ENCODE data around the gene B4GAT1. TPM values are rescaled to one million over a fixed set of nuclear protein-coding genes. Genes with fewer than 3 reads are reported as not detected.

The B4GAT1 gene
- total and polyA plus RNA-seq, 2 of the 13 experiments (the other 11 are each of a cell fraction or from before 2014, with no cell fraction given), result 40.4 to 109 TPM

DNA sequence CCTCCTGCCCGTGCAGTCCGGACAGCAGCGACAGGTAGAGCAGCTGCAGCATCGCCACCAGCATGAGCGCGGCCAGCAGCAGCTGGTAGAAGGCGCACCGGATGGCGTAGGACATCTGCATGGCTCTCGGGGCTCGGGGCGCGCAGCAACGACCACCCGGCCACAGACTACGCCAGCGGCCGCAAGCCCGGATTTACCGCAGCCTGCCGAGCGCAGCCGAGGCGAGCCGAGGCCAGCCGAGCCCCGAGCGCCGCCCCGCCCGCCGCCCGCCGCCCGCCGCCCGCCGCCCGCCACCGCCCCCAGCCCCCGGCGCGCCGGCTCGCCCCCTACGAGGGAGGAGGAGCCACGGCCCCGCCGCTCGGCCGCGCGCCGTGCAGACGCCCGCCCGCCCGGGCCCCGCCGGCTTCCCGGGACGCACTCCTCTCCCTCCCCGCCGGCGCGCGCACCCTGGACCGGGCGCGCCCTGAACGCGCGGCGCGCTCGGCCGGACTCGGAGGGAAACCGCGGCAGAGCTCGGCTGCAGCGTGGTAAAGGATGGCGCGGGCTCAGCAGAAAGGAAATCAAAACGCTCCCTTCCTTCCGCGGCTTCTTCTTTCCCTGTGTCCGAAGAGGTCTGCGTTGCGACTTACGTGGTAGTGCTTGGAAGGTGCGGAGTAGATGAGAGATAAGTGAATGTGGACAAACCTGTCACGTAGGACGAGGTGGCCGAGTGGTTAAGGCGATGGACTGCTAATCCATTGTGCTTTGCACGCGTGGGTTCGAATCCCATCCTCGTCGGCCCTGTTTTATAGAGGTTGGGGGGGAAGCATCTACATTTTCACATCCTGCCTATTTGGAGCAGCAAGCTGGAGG is at the start of gene B4GAT1 (continued):
- TF ChIP-seq, protein P1, sequence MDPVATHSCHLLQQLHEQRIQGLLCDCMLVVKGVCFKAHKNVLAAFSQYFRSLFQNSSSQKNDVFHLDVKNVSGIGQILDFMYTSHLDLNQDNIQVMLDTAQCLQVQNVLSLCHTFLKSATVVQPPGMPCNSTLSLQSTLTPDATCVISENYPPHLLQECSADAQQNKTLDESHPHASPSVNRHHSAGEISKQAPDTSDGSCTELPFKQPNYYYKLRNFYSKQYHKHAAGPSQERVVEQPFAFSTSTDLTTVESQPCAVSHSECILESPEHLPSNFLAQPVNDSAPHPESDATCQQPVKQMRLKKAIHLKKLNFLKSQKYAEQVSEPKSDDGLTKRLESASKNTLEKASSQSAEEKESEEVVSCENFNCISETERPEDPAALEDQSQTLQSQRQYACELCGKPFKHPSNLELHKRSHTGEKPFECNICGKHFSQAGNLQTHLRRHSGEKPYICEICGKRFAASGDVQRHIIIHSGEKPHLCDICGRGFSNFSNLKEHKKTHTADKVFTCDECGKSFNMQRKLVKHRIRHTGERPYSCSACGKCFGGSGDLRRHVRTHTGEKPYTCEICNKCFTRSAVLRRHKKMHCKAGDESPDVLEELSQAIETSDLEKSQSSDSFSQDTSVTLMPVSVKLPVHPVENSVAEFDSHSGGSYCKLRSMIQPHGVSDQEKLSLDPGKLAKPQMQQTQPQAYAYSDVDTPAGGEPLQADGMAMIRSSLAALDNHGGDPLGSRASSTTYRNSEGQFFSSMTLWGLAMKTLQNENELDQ (CRISPR knock-in tag; IDR thresholded peaks at IDR 0.05; ENCODE audit: borderline replicate concordance), result no peak
- TF ChIP-seq ZNF75D (CRISPR knock-in tag; IDR thresholded peaks at IDR 0.05; ENCODE audit: borderline replicate concordance) (no peak), ZNF232 (CRISPR knock-in tag; IDR thresholded peaks at IDR 0.05; ENCODE audit: borderline replicate concordance) (no peak; the same call in 1 of the 2 replicates), ZEB1 (IDR thresholded peaks at IDR 0.05; ENCODE audit: insufficient replicate concordance, low read depth) (no peak), CEBPG (CRISPR knock-in tag; IDR thresholded peaks at IDR 0.05) (no peak), ZNF614 (CRISPR knock-in tag; IDR thresholded peaks at IDR 0.05; ENCODE audit: borderline replicate concordance) (no peak; the same call in 1 of the 2 replicates), HOXA9 (CRISPR knock-in tag; IDR thresholded peaks at IDR 0.05; ENCODE audit: borderline replicate concordance) (no peak; the same call in 1 of the 2 replicates), REL (CRISPR knock-in tag; conservative IDR thresholded peaks at IDR 0.05) (no peak), ESRRA (CRISPR knock-in tag; IDR thresholded peaks at IDR 0.05; ENCODE audit: low read depth) (no peak), TBP (CRISPR knock-in tag; IDR thresholded peaks at IDR 0.05) (no peak), MYNN (CRISPR knock-in tag; IDR thresholded peaks at IDR 0.05; ENCODE audit: low read depth) (no peak), ASH2L (IDR thresholded peaks at IDR 0.05; ENCODE audit: insufficient read length, low read depth, low read length) (peak; percentile 93)
- TF ChIP-seq, protein P2, sequence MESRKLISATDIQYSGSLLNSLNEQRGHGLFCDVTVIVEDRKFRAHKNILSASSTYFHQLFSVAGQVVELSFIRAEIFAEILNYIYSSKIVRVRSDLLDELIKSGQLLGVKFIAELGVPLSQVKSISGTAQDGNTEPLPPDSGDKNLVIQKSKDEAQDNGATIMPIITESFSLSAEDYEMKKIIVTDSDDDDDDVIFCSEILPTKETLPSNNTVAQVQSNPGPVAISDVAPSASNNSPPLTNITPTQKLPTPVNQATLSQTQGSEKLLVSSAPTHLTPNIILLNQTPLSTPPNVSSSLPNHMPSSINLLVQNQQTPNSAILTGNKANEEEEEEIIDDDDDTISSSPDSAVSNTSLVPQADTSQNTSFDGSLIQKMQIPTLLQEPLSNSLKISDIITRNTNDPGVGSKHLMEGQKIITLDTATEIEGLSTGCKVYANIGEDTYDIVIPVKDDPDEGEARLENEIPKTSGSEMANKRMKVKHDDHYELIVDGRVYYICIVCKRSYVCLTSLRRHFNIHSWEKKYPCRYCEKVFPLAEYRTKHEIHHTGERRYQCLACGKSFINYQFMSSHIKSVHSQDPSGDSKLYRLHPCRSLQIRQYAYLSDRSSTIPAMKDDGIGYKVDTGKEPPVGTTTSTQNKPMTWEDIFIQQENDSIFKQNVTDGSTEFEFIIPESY (CRISPR knock-in tag; IDR thresholded peaks at IDR 0.05), result peak; percentile 72
- TF ChIP-seq, protein P3, sequence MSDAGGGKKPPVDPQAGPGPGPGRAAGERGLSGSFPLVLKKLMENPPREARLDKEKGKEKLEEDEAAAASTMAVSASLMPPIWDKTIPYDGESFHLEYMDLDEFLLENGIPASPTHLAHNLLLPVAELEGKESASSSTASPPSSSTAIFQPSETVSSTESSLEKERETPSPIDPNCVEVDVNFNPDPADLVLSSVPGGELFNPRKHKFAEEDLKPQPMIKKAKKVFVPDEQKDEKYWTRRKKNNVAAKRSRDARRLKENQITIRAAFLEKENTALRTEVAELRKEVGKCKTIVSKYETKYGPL (CRISPR knock-in tag; IDR thresholded peaks at IDR 0.05), result no peak
- TF ChIP-seq, protein P4, sequence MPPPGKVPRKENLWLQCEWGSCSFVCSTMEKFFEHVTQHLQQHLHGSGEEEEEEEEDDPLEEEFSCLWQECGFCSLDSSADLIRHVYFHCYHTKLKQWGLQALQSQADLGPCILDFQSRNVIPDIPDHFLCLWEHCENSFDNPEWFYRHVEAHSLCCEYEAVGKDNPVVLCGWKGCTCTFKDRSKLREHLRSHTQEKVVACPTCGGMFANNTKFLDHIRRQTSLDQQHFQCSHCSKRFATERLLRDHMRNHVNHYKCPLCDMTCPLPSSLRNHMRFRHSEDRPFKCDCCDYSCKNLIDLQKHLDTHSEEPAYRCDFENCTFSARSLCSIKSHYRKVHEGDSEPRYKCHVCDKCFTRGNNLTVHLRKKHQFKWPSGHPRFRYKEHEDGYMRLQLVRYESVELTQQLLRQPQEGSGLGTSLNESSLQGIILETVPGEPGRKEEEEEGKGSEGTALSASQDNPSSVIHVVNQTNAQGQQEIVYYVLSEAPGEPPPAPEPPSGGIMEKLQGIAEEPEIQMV (CRISPR knock-in tag; IDR thresholded peaks at IDR 0.05; ENCODE audit: low read depth), result no peak
- TF ChIP-seq, protein P5, sequence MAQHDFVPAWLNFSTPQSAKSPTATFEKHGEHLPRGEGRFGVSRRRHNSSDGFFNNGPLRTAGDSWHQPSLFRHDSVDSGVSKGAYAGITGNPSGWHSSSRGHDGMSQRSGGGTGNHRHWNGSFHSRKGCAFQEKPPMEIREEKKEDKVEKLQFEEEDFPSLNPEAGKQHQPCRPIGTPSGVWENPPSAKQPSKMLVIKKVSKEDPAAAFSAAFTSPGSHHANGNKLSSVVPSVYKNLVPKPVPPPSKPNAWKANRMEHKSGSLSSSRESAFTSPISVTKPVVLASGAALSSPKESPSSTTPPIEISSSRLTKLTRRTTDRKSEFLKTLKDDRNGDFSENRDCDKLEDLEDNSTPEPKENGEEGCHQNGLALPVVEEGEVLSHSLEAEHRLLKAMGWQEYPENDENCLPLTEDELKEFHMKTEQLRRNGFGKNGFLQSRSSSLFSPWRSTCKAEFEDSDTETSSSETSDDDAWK (CRISPR knock-in tag; IDR thresholded peaks at IDR 0.05), result no peak
- TF ChIP-seq, protein P6, sequence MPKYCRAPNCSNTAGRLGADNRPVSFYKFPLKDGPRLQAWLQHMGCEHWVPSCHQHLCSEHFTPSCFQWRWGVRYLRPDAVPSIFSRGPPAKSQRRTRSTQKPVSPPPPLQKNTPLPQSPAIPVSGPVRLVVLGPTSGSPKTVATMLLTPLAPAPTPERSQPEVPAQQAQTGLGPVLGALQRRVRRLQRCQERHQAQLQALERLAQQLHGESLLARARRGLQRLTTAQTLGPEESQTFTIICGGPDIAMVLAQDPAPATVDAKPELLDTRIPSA (CRISPR knock-in tag; IDR thresholded peaks at IDR 0.05; ENCODE audit: borderline replicate concordance), result no peak
- TF ChIP-seq, protein P7, sequence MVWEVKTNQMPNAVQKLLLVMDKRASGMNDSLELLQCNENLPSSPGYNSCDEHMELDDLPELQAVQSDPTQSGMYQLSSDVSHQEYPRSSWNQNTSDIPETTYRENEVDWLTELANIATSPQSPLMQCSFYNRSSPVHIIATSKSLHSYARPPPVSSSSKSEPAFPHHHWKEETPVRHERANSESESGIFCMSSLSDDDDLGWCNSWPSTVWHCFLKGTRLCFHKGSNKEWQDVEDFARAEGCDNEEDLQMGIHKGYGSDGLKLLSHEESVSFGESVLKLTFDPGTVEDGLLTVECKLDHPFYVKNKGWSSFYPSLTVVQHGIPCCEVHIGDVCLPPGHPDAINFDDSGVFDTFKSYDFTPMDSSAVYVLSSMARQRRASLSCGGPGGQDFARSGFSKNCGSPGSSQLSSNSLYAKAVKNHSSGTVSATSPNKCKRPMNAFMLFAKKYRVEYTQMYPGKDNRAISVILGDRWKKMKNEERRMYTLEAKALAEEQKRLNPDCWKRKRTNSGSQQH (CRISPR knock-in tag; IDR thresholded peaks at IDR 0.05; ENCODE audit: low read depth), result no peak
